GM18520 (cell line): ENCODE measurements around the gene TNS3.
"Not testable (repeated sequence)": the region's sequence is repeated elsewhere in the genome, so short reads cannot be mapped to it uniquely, and the experiment has no call there.

Experiments
- ATAC-seq: cut with Tn5 transposase; IDR thresholded peaks from one replicate; pipeline ENCODE4 v1.9.1; 2021; ENCODE audit not compliant: unreplicated experiment

Gene TNS3

GRCh38 chr7:47603514-47604255 is 21.8 kb upstream of the TNS3 start:
- ATAC-seq: not testable (repeated sequence)

- no peak for ATAC-seq
Observed at GRCh38 chr7:47602272-47603004, 20.5 kb upstream of the TNS3 start.

- ATAC-seq: no peak
Observed at GRCh38 chr7:47601881-47602249, 20.0 kb upstream of the TNS3 start.

GRCh38 chr7:47601119-47601880 is 19.4 kb upstream of the TNS3 start:
- no peak for ATAC-seq

- ATAC-seq: no peak
Observed at GRCh38 chr7:47600199-47601118, 18.5 kb upstream of the TNS3 start.

DNA sequence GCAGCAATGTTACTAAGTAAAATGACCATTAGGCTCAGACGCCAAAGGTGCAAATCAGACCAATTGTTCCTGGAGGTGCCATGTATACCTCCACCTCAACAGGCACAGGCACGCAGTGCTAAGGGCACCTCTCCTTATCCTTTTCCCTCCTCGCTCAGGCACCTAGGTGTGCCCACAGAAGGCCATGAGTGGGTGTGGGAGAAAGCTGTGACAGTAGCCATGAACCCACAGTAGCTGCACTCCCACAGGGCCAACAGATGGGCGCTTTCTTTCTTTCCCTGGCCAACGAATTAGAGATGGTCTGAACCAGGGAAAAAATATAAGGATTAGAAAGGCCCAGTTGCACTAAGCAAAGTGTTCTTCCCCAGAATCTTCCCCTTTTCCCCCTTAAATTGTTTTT is 15.5 kb upstream of the TNS3 start:
- no peak for ATAC-seq

DNA sequence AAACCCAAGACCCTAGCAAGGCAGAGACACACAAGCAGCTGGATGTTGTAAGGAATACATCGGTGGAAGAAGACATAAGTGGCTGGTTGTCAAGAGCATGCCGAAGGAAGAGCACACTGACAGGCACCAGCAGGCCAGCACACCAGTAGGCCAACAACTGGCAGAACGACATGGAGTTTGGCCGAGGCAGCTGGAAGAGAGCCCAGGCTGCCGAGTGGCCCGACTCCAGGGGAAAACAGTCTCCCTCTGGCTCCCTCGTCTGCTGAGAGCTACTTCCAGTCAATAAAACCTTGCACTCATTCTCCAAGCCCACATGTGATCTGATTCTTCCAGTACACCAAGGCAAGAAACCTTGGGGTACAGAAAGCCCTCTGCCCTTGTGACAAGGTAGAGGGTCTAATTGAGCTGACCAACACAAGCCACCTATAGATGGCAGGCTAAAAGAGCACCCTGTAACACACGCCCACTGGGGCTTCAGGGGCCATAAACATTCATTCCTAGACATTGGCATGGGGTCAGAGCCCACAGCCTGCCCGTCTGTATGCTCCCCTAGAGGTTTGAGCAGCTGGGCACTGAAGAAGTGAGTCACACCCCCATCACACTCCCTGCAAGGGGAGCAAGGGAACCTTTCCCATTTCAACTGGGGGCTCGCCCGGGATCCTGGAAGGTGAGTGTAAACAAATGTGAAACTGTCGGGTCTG is 14.7 kb upstream of the TNS3 start:
- ATAC-seq: no peak

GRCh38 chr7:47594406-47594805 is 12.5 kb upstream of the TNS3 start:
- no peak for ATAC-seq

DNA sequence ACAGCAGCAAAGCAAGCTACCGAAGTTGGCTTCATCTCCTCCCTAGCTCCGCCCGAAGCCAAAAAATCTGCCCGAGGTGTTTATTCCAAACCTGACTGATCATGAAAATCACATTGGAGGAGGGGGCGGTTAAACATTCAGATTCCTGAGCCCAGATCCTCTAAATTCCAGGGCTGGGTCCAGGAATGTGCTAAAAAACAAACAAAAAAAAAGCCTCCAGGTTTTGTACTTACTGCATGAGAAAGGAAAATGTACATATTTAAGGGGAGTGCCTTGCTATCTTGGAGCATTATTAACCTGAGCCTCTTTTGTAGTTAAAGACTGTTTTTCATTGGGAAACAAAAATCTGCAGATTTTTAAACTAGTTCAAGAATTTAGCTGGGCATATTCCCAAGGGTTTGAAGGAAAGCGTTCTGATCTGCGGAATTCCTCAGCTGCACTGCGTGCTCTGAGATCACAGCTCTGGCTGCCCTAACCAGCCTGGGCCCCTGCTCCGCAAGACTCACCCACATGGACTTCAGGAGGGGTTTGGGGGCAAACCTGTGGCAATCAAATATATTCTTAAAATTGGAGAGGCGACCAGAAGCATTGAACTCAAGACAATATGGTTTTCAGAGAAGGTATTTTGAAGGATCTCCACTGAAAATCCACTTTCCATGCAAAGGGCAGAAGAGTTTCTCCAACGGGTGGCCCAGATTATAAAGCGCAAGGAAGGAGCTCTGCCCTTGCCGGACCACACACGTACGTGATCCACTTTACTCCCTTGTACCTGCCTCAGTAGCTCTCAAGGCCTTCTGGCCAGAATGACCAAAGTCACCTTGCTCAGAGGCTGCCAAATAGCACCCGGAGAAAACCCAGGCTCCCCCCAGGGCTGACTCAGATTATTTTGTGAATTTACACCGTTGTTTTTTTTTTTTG is 10.0 kb upstream of the TNS3 start:
- no peak for ATAC-seq

DNA sequence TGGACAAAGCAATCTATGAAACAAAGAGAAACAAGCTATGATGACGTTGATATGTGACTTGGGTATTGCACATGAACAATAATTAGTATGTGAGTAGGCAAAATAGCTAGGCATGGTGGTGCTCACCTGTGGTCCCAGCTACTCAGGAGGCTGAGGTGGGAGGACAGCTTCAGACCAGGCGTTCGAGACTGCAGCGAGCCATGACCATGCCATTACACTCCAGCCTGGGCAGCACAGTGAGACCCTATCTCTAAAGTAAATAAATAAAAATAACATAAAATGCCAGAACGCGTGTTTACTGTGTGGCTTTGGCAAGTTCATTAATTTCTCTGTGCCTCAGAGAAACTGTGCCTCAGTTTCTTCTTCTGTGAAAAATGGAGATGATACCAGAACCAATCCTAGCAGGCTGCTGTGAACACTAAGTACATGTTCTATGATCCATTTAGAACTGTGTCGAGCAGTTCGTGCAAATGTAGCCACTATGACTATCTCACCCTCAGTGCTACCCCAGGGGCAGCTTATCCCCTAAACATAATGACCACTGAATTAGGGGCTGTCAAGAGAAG is 9.3 kb upstream of the TNS3 start:
- no peak for ATAC-seq

DNA sequence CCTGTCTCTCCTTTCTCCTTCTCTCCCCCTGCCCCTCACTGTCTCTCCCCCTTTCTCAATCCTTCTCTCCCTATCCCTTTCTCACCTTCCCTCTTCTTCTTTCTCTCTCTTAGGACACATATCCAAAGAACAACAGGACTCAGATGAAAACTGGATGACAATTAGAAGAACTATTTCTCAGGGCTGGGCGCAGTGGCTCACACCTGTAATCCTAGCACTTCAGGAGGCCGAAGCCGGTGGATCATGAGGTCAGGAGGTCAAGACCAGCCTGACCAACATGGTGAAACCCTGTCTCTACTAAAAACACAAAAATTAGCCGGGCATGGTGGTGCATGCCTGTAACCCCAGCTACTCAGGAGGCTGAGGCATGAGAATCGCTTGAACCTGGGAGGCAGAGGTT is 8.3 kb upstream of the TNS3 start:
- not testable (repeated sequence) for ATAC-seq

GRCh38 chr7:47588704-47589225 is 6.9 kb upstream of the TNS3 start:
- no peak for ATAC-seq

GRCh38 chr7:47587976-47588375 is 6.1 kb upstream of the TNS3 start:
- no peak for ATAC-seq

- no peak for ATAC-seq
Observed at GRCh38 chr7:47587351-47587750, 5.4 kb upstream of the TNS3 start.

DNA sequence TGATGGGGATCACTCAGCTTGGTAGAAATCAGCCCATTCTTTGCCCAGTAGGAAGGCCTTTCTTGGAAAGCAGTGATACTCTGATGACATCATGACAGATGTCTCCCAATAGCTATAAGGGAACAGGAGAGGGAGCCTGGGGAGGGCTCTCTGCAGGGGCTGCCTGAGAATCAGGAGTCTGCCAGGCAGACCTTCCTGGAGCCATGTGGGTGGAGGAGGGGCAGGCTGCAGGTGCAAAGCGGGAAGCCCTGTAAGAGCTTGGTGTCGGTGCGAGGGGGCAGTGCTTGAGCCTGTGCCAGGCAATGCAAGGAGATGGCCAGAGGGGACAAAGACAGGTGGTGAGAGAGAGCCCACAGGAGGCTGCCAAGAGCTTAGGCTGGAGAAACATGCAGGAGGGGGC is 5.0 kb upstream of the TNS3 start:
- ATAC-seq: no peak

DNA sequence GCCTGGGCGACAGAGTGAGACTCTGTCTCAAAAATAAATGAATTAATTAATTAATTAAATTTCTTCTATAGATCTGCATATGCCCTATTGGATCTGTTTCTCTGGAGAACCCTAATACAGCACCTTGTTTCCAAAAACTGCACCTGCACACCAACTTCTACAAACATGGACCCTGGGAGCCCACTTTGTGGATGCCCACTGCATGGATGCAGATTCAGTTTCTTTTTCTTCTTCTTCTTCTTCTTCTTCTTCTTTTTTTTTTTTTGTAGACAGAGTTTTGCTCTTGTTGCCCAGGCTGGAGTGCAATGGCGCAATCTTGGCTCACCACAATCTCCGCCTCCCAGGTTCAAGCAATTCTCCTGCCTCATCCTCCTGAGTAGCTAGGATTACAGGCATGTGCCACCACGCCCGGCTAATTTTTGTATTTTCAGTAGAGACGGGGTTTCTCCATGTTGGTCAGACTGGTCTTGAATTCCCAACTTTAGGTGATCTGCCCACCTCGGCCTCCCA is 4.3 kb upstream of the TNS3 start:
- not testable (repeated sequence) for ATAC-seq

- no peak for ATAC-seq
Observed at GRCh38 chr7:47584536-47584895, 2.6 kb upstream of the TNS3 start.

- no peak for ATAC-seq
Observed at GRCh38 chr7:47583739-47584535, 2.0 kb upstream of the TNS3 start.
